ENCODE measurements around the gene CHSY1. TPM values are rescaled to one million over a fixed set of nuclear protein-coding genes. Genes with fewer than 3 reads are reported as not detected.

CHSY1 gene
- total and polyA plus RNA-seq, 2 of the 13 experiments (the other 11 are each of a cell fraction or from before 2014, with no cell fraction given), result 13.3 to 13.7 TPM

DNA sequence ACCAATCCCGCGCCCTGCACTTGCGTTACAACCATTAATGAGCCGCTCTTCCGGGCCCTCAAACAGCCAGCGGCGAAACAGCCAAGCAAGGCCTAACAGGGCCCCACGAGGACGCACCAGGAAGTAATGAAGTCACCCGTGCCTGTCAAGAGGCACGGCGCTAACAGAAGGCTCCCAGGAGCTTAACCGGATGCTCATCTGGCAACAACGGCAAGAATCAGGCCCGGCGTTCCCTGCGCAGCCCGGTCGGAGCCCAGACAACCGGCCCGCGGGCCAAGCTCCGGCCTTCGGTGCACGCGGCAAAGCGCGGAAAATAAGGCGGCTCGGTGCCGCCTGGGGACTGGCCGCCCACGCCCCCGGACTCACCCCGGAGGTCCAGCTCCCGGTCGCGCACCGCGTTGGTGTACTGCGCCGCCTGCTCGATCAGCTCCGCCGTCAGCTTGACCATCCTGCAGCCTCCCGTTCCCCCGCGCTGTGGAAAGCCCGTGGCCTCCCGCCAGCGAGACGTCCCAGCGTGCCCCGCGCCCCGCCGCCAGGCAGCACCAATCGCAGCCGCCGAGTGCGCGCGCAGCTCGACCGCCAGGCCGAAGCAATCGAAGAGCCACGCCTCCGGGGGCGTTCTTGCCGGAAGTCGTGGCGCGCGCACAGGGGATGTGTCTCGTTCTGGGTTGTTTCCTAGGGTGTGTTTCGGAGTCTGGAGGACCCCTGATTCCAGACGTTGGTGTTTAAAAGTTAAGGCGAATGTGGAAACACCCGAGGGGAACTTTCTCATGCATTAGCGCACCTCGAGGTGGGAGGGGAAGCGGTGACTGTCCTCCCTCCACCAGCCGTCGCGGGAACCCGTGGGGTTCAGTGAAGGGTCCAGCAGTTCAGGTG, 43.1 kb upstream of the CHSY1 start, which contains the start of gene SNRPA1 (continued):
- TF ChIP-seq, protein P1, sequence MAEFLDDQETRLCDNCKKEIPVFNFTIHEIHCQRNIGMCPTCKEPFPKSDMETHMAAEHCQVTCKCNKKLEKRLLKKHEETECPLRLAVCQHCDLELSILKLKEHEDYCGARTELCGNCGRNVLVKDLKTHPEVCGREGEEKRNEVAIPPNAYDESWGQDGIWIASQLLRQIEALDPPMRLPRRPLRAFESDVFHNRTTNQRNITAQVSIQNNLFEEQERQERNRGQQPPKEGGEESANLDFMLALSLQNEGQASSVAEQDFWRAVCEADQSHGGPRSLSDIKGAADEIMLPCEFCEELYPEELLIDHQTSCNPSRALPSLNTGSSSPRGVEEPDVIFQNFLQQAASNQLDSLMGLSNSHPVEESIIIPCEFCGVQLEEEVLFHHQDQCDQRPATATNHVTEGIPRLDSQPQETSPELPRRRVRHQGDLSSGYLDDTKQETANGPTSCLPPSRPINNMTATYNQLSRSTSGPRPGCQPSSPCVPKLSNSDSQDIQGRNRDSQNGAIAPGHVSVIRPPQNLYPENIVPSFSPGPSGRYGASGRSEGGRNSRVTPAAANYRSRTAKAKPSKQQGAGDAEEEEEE (CRISPR knock-in tag; IDR thresholded peaks at IDR 0.05; ENCODE audit: borderline replicate concordance), result no peak
- TF ChIP-seq BRCA1 (CRISPR knock-in tag; IDR thresholded peaks at IDR 0.05), result no peak
- TF ChIP-seq, protein P2, sequence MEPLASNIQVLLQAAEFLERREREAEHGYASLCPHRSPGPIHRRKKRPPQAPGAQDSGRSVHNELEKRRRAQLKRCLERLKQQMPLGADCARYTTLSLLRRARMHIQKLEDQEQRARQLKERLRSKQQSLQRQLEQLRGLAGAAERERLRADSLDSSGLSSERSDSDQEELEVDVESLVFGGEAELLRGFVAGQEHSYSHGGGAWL (CRISPR knock-in tag; IDR thresholded peaks at IDR 0.05), result peak; percentile 91; the same call in 1 of the 2 replicates
- 0 out of 2 replicates have a peak, but pooled peaks have one; percentile 33 for TF ChIP-seq ZSCAN20 (CRISPR knock-in tag; IDR thresholded peaks at IDR 0.05; ENCODE audit: borderline replicate concordance)
- peak; percentile 93 for TF ChIP-seq TAF1 (CRISPR knock-in tag; IDR thresholded peaks at IDR 0.05)
- TF ChIP-seq CAMTA2 (CRISPR knock-in tag; IDR thresholded peaks at IDR 0.05; ENCODE audit: borderline replicate concordance), result peak; percentile 78; the same call in 1 of the 2 replicates
- TF ChIP-seq ZMAT3 (CRISPR knock-in tag; conservative IDR thresholded peaks at IDR 0.05), result peak; percentile 85
- TF ChIP-seq, protein P3, sequence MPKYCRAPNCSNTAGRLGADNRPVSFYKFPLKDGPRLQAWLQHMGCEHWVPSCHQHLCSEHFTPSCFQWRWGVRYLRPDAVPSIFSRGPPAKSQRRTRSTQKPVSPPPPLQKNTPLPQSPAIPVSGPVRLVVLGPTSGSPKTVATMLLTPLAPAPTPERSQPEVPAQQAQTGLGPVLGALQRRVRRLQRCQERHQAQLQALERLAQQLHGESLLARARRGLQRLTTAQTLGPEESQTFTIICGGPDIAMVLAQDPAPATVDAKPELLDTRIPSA (CRISPR knock-in tag; IDR thresholded peaks at IDR 0.05; ENCODE audit: borderline replicate concordance), result no peak; the same call in 1 of the 2 replicates
- TF ChIP-seq JARID2 (CRISPR knock-in tag; IDR thresholded peaks at IDR 0.05; ENCODE audit: insufficient replicate concordance), result no peak
- peak; percentile 59 for TF ChIP-seq ZNF12 (CRISPR knock-in tag; IDR thresholded peaks at IDR 0.05)
- TF ChIP-seq MATR3 (CRISPR knock-in tag; IDR thresholded peaks at IDR 0.05), result no peak
- TF ChIP-seq STAG1 (CRISPR knock-in tag; IDR thresholded peaks at IDR 0.05), result no peak
- TF ChIP-seq MXI1 (IDR thresholded peaks at IDR 0.05; ENCODE audit: borderline replicate concordance, low read depth, low read length), result peak; percentile 90
- no peak for TF ChIP-seq ZKSCAN5 (CRISPR knock-in tag; IDR thresholded peaks at IDR 0.05)
- peak; percentile 97 for TF ChIP-seq PHF8 (CRISPR knock-in tag; IDR thresholded peaks at IDR 0.05)
- TF ChIP-seq, protein P4, sequence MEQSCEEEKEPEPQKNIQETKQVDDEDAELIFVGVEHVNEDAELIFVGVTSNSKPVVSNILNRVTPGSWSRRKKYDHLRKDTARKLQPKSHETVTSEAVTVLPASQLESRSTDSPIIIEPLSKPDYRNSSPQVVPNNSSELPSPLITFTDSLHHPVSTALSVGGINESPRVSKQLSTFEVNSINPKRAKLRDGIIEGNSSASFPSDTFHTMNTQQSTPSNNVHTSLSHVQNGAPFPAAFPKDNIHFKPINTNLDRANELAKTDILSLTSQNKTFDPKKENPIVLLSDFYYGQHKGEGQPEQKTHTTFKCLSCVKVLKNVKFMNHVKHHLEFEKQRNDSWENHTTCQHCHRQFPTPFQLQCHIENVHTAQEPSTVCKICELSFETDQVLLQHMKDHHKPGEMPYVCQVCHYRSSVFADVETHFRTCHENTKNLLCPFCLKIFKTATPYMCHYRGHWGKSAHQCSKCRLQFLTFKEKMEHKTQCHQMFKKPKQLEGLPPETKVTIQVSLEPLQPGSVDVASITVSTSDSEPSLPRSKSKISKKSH (CRISPR knock-in tag; IDR thresholded peaks at IDR 0.05; ENCODE audit: borderline replicate concordance), result 0 out of 2 replicates have a peak, but pooled peaks have one; percentile 19
- TF ChIP-seq, protein P5, sequence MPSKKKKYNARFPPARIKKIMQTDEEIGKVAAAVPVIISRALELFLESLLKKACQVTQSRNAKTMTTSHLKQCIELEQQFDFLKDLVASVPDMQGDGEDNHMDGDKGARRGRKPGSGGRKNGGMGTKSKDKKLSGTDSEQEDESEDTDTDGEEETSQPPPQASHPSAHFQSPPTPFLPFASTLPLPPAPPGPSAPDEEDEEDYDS (CRISPR knock-in tag; IDR thresholded peaks at IDR 0.05), result peak; percentile 76
- TF ChIP-seq, protein P6, sequence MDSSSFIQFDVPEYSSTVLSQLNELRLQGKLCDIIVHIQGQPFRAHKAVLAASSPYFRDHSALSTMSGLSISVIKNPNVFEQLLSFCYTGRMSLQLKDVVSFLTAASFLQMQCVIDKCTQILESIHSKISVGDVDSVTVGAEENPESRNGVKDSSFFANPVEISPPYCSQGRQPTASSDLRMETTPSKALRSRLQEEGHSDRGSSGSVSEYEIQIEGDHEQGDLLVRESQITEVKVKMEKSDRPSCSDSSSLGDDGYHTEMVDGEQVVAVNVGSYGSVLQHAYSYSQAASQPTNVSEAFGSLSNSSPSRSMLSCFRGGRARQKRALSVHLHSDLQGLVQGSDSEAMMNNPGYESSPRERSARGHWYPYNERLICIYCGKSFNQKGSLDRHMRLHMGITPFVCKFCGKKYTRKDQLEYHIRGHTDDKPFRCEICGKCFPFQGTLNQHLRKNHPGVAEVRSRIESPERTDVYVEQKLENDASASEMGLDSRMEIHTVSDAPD (CRISPR knock-in tag; IDR thresholded peaks at IDR 0.05), result no peak
- TF ChIP-seq CC2D1A (CRISPR knock-in tag; IDR thresholded peaks at IDR 0.05), result 0 out of 2 replicates have a peak, but pooled peaks have one; percentile 53
- TF ChIP-seq TCF7L2 (IDR thresholded peaks at IDR 0.05; ENCODE audit: low read depth, low read length), result no peak
- peak; percentile 60; the same call in 1 of the 2 replicates for TF ChIP-seq ZBTB7A (CRISPR knock-in tag; IDR thresholded peaks at IDR 0.05)
- TF ChIP-seq ZNF569 (CRISPR knock-in tag; IDR thresholded peaks at IDR 0.05; ENCODE audit: borderline replicate concordance), result no peak
- peak; percentile 47; the same call in 1 of the 2 replicates for TF ChIP-seq ZNF383 (CRISPR knock-in tag; IDR thresholded peaks at IDR 0.05; ENCODE audit: borderline replicate concordance)

All from HepG2 (cell line).